Esophagus squamous epithelium (tissue), 4 donors: ENCODE measurements around the gene TMEM219.

Experiments used
- POLR2A ChIP-seq, 4 donors: fragments of 450-650 bp; IDR thresholded peaks; one replicate each; pipeline ENCODE4 v1.6.1; 2017; ENCODE audit warnings: antibody characterized with exemption in 4 of 4, mild to moderate bottlenecking in 4 of 4, moderate library complexity in 3 of 4
- TF ChIP-seq, protein P1 (sequence below), 6 experiments: fragments of 450-650 bp in 4 of 6; fragments of 200-600 bp in 2 of 6; sonication (generic) in 2 of 6; IDR thresholded peaks; one replicate each; pipeline ENCODE4 v1.5.1; 2016 to 2019; ENCODE audit warnings: antibody characterized with exemption in 6 of 6, mild to moderate bottlenecking in 4 of 6, moderate library complexity in 4 of 6

DNA sequence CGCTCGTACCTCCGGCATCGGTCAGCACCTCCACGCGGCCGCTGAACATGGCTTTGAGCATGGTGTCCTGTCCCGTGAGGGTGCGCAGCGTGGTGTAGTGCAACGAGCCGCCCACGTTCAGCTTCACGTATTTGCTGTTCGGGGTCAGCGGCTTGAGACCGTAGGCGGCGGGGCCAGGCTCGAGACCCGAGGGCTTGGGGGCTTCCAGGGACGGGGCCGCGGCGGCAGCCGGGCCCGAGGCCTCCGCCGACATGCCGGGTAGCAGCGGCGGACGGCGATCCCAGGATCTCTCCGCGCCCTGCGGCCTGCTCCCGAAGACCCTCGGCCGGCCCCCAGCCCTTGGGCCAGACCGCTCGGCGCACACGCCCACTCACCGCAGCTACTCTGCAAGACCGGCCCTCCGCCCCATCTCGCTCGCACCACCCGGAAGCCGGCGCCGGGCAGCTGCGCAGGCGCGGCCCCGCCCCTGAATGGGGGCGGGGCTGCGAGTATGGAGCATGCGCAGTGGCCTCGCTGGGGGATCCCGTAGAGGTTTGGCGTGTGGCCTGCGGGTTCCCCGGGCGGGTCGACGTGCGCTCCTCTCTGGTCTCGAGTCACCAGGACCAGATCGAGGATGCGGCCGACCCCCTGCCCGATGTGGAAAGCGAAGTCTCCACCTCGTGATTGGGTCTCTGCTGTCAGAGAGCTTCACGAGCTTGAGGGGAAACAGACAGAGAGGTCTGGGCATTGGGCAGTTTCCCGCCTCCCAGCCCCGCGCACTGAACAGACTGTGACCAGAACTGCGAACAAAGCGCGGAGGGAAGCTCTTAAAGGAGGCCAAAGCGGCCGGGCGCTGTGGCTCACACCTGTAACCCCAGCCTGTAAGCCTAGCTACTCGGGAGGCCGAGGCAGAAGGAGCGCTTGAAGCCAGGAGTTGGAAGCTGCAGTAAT, 35.8 kb upstream of the TMEM219 start, which contains the start of gene KCTD13:
- TF ChIP-seq, protein P1, sequence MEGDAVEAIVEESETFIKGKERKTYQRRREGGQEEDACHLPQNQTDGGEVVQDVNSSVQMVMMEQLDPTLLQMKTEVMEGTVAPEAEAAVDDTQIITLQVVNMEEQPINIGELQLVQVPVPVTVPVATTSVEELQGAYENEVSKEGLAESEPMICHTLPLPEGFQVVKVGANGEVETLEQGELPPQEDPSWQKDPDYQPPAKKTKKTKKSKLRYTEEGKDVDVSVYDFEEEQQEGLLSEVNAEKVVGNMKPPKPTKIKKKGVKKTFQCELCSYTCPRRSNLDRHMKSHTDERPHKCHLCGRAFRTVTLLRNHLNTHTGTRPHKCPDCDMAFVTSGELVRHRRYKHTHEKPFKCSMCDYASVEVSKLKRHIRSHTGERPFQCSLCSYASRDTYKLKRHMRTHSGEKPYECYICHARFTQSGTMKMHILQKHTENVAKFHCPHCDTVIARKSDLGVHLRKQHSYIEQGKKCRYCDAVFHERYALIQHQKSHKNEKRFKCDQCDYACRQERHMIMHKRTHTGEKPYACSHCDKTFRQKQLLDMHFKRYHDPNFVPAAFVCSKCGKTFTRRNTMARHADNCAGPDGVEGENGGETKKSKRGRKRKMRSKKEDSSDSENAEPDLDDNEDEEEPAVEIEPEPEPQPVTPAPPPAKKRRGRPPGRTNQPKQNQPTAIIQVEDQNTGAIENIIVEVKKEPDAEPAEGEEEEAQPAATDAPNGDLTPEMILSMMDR (IDR thresholded peaks at IDR 0.05), result peak in 1 of 6 experiments; percentile 24
- TF ChIP-seq POLR2A (IDR thresholded peaks at IDR 0.05), result peak in 3 of 4 donors; percentile 36 to 83 (median 64)
